Activated naive CD8-positive, alpha-beta T cell treated with anti-CD3 and anti-CD28 coated beads, Interleukin-2, amount 10 ng/mL, durations not matched to agents 7 days and 5 days (primary cell): ENCODE measurements around the gene F2RL2. TPM values are rescaled to one million over a fixed set of nuclear protein-coding genes. Genes with fewer than 3 reads are reported as not detected.

ENCODE experiments used
- total RNA-seq, 2 experiments: library from RNA; stranded (reverse); gene quantifications; one replicate each; pipeline ENCODE4 v1.2.3, GENCODE V29; 2021

Gene F2RL2
- total RNA-seq, 2 experiments from 2014 or later: not detected

Other genes starting within 250 kb of the F2RL2 start
- 10 to 100 TPM; 62.7 to 74.9 TPM for gene IQGAP2, start 220.1 kb downstream of the F2RL2 start, total RNA-seq
- gene F2R, start 92.7 kb upstream of the F2RL2 start, total RNA-seq: 10 to 100 TPM; 22.2 to 23.7 TPM
- 1 to 10 TPM; 2.7 to 3.4 TPM for gene F2RL1, start 195.6 kb upstream of the F2RL2 start, total RNA-seq
- 1 to 10 TPM; 1.4 to 1.9 TPM for gene S100Z, start 226.6 kb upstream of the F2RL2 start, total RNA-seq